ENCODE results near the gene ZNF496.

Gene ZNF496

GRCh38 chr1:247332215-247332622 is 552 bp upstream of the ZNF496 start:
- TF ChIP-seq TEAD4 (IDR thresholded peaks at IDR 0.05) (no peak), ZBTB7A (IDR thresholded peaks at IDR 0.05; ENCODE audit: low read depth) (peak; percentile 69; the same call in 1 of the 2 replicates), CREB1 (IDR thresholded peaks at IDR 0.05; ENCODE audit: low read depth) (no peak), MAX (IDR thresholded peaks at IDR 0.05) (peak; percentile 93), RAD21 (IDR thresholded peaks at IDR 0.05; ENCODE audit: low read depth) (no peak), TAF1 (IDR thresholded peaks at IDR 0.05; ENCODE audit: low read depth) (no peak), USF1 (IDR thresholded peaks at IDR 0.05) (no peak; the same call in 1 of the 2 replicates), TCF12 (IDR thresholded peaks at IDR 0.05; ENCODE audit: low read depth) (peak; percentile 9; the same call in 1 of the 2 replicates)

- TF ChIP-seq NFIC (IDR thresholded peaks at IDR 0.05), result no peak; the same call in 1 of the 2 replicates
- no peak for TF ChIP-seq REST (IDR thresholded peaks at IDR 0.05; ENCODE audit: low read depth)
- TF ChIP-seq CREB1 (IDR thresholded peaks at IDR 0.05; ENCODE audit: low read depth), result no peak
- TF ChIP-seq EGR1 (IDR thresholded peaks at IDR 0.05), result peak; percentile 24; the same call in 1 of the 2 replicates
- peak; percentile 35; the same call in 1 of the 2 replicates for TF ChIP-seq EP300 (IDR thresholded peaks at IDR 0.05; ENCODE audit: borderline replicate concordance)
- TF ChIP-seq RAD21 (IDR thresholded peaks at IDR 0.05; ENCODE audit: low read depth), result no peak
- TF ChIP-seq TEAD4 (IDR thresholded peaks at IDR 0.05), result 0 out of 2 replicates have a peak, but pooled peaks have one; percentile 3
- 0 out of 2 replicates have a peak, but pooled peaks have one; percentile 1 for TF ChIP-seq TCF12 (IDR thresholded peaks at IDR 0.05; ENCODE audit: low read depth)
- TF ChIP-seq MAX (IDR thresholded peaks at IDR 0.05), result no peak; the same call in none of the 2 replicates
- no peak for TF ChIP-seq ZBTB7A (IDR thresholded peaks at IDR 0.05; ENCODE audit: low read depth)
- TF ChIP-seq CEBPB (IDR thresholded peaks at IDR 0.05), result no peak
- TF ChIP-seq FOXM1 (IDR thresholded peaks at IDR 0.05; ENCODE audit: borderline replicate concordance, low read depth), result no peak
- TF ChIP-seq USF1 (IDR thresholded peaks at IDR 0.05), result no peak
- TF ChIP-seq TAF1 (IDR thresholded peaks at IDR 0.05; ENCODE audit: low read depth), result peak; percentile 76
- TF ChIP-seq YY1 (IDR thresholded peaks at IDR 0.05; ENCODE audit: low read depth), result peak; percentile 47; the same call in 1 of the 2 replicates
Observed at GRCh38 chr1:247331172-247331524, 519 bp downstream of the ZNF496 start.

GRCh38 chr1:247330548-247331171 is 1.0 kb downstream of the ZNF496 start:
- TF ChIP-seq TAF1 (IDR thresholded peaks at IDR 0.05; ENCODE audit: low read depth), result no peak; the same call in 1 of the 2 replicates
- peak; percentile 67; the same call in 1 of the 2 replicates for TF ChIP-seq ZBTB7A (IDR thresholded peaks at IDR 0.05; ENCODE audit: low read depth)
- no peak for TF ChIP-seq FOXM1 (IDR thresholded peaks at IDR 0.05; ENCODE audit: borderline replicate concordance, low read depth)
- TF ChIP-seq TCF12 (IDR thresholded peaks at IDR 0.05; ENCODE audit: low read depth), result peak; percentile 27; the same call in 1 of the 2 replicates
- TF ChIP-seq CREB1 (IDR thresholded peaks at IDR 0.05; ENCODE audit: low read depth), result peak; percentile 23; the same call in 1 of the 2 replicates
- peak; percentile 41; the same call in 1 of the 2 replicates for TF ChIP-seq MAX (IDR thresholded peaks at IDR 0.05)
- no peak for TF ChIP-seq YY1 (IDR thresholded peaks at IDR 0.05; ENCODE audit: low read depth)

GRCh38 chr1:247329097-247329617 is 2.5 kb downstream of the ZNF496 start:
- TF ChIP-seq TEAD4 (IDR thresholded peaks at IDR 0.05) (no peak), NFIC (IDR thresholded peaks at IDR 0.05) (no peak), FOXM1 (IDR thresholded peaks at IDR 0.05; ENCODE audit: borderline replicate concordance, low read depth) (no peak), TAF1 (IDR thresholded peaks at IDR 0.05; ENCODE audit: low read depth) (no peak), EP300 (IDR thresholded peaks at IDR 0.05; ENCODE audit: borderline replicate concordance) (no peak), TCF12 (IDR thresholded peaks at IDR 0.05; ENCODE audit: low read depth) (no peak), CEBPB (IDR thresholded peaks at IDR 0.05) (no peak), ZBTB7A (IDR thresholded peaks at IDR 0.05; ENCODE audit: low read depth) (no peak), RAD21 (IDR thresholded peaks at IDR 0.05; ENCODE audit: low read depth) (no peak), USF1 (IDR thresholded peaks at IDR 0.05) (no peak), EGR1 (IDR thresholded peaks at IDR 0.05) (no peak), YY1 (IDR thresholded peaks at IDR 0.05; ENCODE audit: low read depth) (no peak), CREB1 (IDR thresholded peaks at IDR 0.05; ENCODE audit: low read depth) (no peak), REST (IDR thresholded peaks at IDR 0.05; ENCODE audit: low read depth) (no peak), MAX (IDR thresholded peaks at IDR 0.05) (no peak)

Data from Ishikawa (cell line).